Neutrophil (primary cell): ENCODE measurements around the gene IPO7.

Experiments used
- H3K27ac ChIP-seq: fragments of 200-600 bp; sonication (generic); 2 replicates; pipeline ENCODE4 v1.5.1; 2016; ENCODE audit warnings: mild to moderate bottlenecking, moderate library complexity
- H3K27me3 ChIP-seq: fragments of 200-600 bp; sonication (generic); 2 replicates; pipeline ENCODE4 v1.6.0; 2016; ENCODE audit warnings: mild to moderate bottlenecking
- H3K36me3 ChIP-seq: fragments of 200-600 bp; sonication (generic); 2 replicates; pipeline ENCODE4 v1.5.1; 2017
- H3K4me1 ChIP-seq, 2 experiments: fragments of 200-600 bp in 1 of 2; sonication (generic) in 1 of 2; 1 replicate in 1 of 2; 2 replicates in 1 of 2; pipeline versions ENCODE4 v1.5.1 to v1.6.1; 2013 to 2016; ENCODE audit warnings: low read depth in 1 of 2, low read length in 1 of 2, mild to moderate bottlenecking in 1 of 2, moderate library complexity in 1 of 2; ENCODE audit not compliant: control insufficient read depth in 1 of 2, insufficient read depth in 1 of 2
- H3K4me3 ChIP-seq, 2 experiments: fragments of 200-600 bp in 1 of 2; sonication (generic) in 1 of 2; 1 replicate in 1 of 2; 2 replicates in 1 of 2; pipeline ENCODE4 v1.5.1; 2013 to 2016; ENCODE audit warnings: low read depth in 1 of 2, low read length in 1 of 2, mild to moderate bottlenecking in 1 of 2, moderate library complexity in 1 of 2
- H3K9me3 ChIP-seq: fragments of 200-600 bp; sonication (generic); 2 replicates; pipeline ENCODE4 v1.5.1; 2016
- TF ChIP-seq, protein P1 (sequence below): fragments of 200-600 bp; sonication (generic); IDR thresholded peaks from 2 replicates; pipeline ENCODE4 v1.5.1; 2016; ENCODE audit warnings: antibody characterized with exemption

IPO7 gene

DNA sequence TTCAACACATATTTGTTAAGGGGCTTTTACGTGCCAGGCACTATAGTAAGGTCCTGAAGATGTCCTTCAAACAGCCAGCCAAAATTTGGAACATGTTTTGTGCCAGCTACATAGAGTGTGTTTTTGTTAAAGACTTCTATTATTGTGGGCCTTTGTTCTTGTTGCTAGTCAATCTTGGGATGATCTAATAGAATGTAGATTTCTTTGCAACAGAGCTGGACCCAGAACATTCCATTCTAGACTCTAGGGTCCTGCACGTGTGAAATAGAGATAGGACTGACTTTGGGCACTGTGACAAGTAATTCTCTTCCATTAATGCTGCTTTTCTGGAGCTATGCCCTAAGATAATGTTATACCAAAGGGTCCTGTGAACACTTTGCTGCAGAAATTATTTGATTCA is 16.9 kb upstream of the IPO7 start:
- no peak overlapping the region for H3K27ac ChIP-seq
- no peaks in the 10 kb centered on the region for H3K36me3 ChIP-seq

DNA sequence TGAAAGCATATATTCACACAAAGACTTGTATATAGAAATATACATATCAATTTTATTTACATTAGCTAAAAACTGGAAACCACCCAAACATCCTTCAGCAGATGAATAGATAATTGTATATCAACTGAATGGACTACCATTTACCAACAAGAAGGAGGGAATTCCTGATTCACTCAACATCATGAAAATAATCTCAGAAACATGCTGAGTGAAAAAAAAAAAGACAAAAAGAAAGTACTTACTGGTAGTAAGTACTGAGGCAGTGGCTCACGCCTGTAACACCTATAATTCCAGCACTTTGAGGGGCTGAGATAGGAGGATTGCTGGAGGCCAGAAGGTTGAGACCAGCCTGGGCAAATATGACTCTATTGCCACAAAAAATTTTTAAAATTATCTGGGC is 7.4 kb upstream of the IPO7 start:
- no peaks in the 10 kb centered on the region for H3K4me1 ChIP-seq
- TF ChIP-seq, protein P1, sequence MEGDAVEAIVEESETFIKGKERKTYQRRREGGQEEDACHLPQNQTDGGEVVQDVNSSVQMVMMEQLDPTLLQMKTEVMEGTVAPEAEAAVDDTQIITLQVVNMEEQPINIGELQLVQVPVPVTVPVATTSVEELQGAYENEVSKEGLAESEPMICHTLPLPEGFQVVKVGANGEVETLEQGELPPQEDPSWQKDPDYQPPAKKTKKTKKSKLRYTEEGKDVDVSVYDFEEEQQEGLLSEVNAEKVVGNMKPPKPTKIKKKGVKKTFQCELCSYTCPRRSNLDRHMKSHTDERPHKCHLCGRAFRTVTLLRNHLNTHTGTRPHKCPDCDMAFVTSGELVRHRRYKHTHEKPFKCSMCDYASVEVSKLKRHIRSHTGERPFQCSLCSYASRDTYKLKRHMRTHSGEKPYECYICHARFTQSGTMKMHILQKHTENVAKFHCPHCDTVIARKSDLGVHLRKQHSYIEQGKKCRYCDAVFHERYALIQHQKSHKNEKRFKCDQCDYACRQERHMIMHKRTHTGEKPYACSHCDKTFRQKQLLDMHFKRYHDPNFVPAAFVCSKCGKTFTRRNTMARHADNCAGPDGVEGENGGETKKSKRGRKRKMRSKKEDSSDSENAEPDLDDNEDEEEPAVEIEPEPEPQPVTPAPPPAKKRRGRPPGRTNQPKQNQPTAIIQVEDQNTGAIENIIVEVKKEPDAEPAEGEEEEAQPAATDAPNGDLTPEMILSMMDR = no peak
- H3K27ac ChIP-seq = no peak overlapping the region
- H3K27me3 ChIP-seq = no peaks in the 10 kb centered on the region
- no peak overlapping the region for H3K4me3 ChIP-seq
- no peaks in the 10 kb centered on the region for H3K9me3 ChIP-seq
- no peaks in the 10 kb centered on the region for H3K36me3 ChIP-seq

More for the DNA sequence above, 16.9 kb upstream of the IPO7 start:
- Histone ChIP-seq H3K4me1 (peaks cover 11 to 15% of the 10 kb centered on the region in 2 experiments), H3K9me3 (no peaks in the 10 kb centered on the region), H3K4me3 (no peak overlapping the region), H3K27me3 (no peaks in the 10 kb centered on the region)
- TF ChIP-seq, protein P1 = no peak

DNA sequence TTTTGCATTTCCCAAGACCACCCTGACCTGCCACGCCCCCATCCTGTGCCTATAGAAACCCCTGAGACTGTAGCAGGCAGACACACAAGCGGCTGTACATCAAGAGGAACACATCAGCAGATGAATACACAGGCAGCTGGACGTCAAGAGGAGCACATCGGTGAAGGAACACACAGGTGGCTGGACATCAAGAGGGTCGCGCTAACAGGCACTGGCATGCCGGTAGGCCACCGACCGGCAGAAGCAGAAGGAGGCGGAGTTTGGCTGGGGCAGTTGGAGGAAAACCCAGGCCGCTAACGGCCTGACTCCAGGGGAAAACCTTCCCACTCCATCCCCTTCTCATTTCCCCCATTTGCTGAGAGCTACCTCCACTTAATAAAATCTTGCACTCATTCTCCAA is 5.4 kb upstream of the IPO7 start:
- Histone ChIP-seq H3K4me1 (peaks cover 0 to 1% of the 10 kb centered on the region in 2 experiments), H3K9me3 (no peaks in the 10 kb centered on the region), H3K27ac (no peak overlapping the region), H3K36me3 (no peaks in the 10 kb centered on the region), H3K4me3 (no peak overlapping the region), H3K27me3 (no peaks in the 10 kb centered on the region)
- TF ChIP-seq, protein P1 = no peak

DNA sequence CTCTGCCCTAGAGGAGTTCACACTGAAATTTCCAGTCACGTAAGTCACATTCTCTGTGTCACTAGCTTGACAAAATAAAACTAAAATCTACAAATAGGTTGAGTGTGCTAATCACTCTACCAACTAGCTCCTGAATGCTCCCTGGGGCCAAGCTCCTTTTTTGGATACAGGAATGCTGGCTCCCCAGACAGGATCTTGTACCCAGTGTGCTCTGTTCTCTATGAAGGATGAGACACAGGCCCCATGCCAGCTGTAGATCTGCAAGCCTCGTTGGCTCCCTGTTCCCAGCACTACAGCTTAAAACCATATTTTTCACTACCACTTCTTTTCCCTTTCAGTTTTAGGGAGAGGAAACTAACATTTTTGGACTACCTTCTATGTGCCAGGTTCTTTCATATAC is 3.7 kb upstream of the IPO7 start:
- no peaks in the 10 kb centered on the region for H3K36me3 ChIP-seq
- H3K27me3 ChIP-seq = no peaks in the 10 kb centered on the region
- TF ChIP-seq, protein P1 = no peak
- H3K27ac ChIP-seq = no peak overlapping the region
- no peaks in the 10 kb centered on the region for H3K9me3 ChIP-seq
- peaks cover 11 to 16% of the 10 kb centered on the region in 2 experiments for H3K4me1 ChIP-seq
- H3K4me3 ChIP-seq = no peak overlapping the region

DNA sequence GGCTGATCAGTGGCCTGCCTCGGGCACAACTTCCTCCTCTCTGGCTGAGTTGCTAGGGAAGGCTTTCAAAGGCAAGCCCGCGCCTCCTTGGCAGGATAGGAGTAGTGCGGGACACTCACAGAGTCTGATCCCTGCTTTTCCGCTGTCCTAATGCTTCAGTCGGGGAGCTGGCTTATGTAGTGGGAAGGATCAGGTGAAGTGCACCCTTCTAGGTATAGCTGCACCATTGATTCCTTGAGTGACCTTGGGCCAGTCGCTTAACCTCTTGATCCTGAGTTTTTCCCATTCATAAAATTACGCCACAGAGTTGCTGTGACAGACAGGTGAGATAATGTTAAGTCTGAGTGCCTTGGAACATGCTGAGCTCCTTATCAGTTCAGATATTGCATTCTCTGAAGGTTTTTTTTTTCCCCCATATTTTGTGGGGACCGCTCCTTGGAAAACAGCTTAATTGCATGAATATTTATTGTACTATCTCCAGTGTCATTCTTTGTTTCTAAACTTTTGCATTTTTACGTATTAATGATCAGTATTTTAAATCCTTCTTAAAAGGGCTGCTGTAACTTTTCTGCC is 961 bp downstream of the IPO7 start:
- peaks cover 12 to 17% of the 10 kb centered on the region in 2 experiments for H3K4me1 ChIP-seq
- peak overlapping the region; percentile 83 for H3K27ac ChIP-seq
- peak overlapping the region; percentile 62 to 83 for H3K4me3 ChIP-seq
- H3K27me3 ChIP-seq = no peaks in the 10 kb centered on the region
- H3K36me3 ChIP-seq = no peaks in the 10 kb centered on the region
- TF ChIP-seq, protein P1 = no peak
- no peaks in the 10 kb centered on the region for H3K9me3 ChIP-seq
